Left kidney (tissue), 2 donors: ENCODE measurements around the gene GSTM4. TPM values are rescaled to one million over a fixed set of nuclear protein-coding genes. Genes with fewer than 3 reads are reported as not detected.

Source experiments
- DNase-seq: peaks from one replicate; pipeline ENCODE4 v3.0.0-alpha.2; 2013
- polyA plus RNA-seq: library from polyadenylated mRNA; unstranded; fragments of 120-200 nt; gene quantifications from one replicate; pipeline ENCODE4 v1.2.1, GENCODE V29; 2013; ENCODE audit not compliant: insufficient read length

GSTM4 gene
- polyA plus RNA-seq, 1 donor: 73.1 TPM

DNA sequence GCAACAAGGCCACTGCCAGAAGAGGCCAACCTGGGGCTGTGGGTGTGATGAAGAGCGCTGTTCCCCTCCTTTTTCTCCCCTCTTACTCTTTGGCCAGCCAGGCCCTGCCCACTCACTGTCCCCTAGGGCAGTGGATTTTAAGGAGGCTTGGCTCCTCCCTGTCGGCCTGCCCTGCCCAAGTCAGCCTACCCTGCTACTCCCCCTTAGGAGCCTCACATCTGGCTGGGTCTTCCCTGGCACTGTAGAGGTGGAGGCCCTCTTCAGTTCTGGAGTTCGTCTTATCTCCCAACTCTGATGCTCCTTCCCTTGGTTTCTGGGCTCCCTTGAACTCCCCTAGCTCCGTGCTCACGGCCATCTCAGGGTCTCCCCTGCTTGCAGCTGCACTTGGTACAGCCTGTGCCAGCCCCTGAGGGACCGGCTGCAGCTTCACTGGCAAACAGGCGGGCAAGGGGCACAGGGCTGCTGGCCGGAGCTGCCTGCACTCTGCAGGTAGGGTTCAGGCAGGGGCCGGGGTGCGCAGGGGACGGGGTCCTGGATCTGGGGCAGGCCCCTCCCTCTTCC lies 32.2 kb upstream of the GSTM4 start:
- DNase-seq: no peak

- no peak for DNase-seq
Measured at GRCh38 chr1:109624201-109625010, 31.5 kb upstream of the GSTM4 start.

DNA sequence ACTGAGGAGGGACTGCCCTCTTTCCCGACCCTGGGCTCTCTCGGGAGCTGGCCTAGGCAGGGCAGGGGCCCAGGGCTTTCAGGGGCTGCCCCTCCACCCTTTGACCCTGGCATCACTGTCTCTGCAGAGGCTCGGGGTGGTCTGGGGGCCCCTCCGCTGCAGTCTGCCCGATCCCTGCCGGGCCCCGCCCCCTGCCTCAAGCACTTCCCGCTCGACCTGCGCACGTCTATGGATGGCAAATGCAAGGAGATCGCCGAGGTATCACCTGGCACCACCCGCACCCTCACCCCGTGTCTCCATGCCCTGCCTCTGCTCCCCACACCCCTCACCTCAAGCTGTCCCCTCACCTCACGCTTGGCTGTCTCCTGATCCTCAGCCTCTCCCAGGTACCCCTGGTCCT lies 30.7 kb upstream of the GSTM4 start:
- DNase-seq: no peak

DNA sequence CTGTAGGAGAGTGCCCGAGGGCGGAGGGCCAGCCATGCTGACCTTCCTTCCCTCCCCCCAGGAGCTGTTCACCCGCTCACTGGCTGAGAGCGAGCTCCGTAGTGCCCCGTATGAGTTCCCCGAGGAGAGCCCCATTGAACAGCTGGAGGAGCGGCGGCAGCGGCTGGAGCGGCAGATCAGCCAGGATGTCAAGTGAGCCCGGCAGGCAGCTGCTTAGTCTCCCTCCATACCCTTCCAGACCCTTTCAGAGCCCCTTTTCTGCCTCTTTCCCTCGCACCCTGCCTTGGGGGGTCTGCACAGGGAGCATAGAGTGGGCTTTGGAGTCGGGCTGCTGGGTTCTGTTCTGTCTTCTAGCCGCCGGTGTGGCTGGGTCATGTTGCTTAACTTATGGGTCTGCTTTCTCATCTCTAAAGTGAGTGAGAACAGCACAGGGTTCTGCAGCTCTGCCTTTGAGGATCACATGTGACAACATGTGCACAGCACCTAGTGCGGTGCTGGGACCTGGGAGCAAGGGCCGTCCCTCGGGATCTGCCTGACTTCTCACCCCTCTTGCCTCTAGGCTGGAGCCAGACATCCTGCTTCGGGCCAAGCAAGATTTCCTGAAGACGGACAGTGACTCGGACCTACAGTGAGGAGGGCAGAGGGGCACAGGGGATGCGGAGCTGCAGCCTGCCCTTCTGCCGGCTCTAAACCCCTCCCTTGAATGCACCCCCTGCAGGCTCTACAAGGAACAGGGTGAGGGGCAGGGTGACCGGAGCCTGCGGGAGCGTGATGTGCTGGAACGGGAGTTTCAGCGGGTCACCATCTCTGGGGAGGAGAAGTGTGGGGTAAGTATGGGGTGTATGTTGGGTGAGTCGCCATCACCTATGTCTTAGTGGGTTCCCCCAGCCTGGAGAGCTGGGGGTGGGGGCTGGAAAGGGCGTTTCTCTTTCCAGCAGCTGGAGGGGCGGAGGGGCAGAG lies 30.0 kb upstream of the GSTM4 start:
- no peak for DNase-seq

GRCh38 chr1:109626682-109627408 lies 29.1 kb upstream of the GSTM4 start:
- DNase-seq: no peak

DNA sequence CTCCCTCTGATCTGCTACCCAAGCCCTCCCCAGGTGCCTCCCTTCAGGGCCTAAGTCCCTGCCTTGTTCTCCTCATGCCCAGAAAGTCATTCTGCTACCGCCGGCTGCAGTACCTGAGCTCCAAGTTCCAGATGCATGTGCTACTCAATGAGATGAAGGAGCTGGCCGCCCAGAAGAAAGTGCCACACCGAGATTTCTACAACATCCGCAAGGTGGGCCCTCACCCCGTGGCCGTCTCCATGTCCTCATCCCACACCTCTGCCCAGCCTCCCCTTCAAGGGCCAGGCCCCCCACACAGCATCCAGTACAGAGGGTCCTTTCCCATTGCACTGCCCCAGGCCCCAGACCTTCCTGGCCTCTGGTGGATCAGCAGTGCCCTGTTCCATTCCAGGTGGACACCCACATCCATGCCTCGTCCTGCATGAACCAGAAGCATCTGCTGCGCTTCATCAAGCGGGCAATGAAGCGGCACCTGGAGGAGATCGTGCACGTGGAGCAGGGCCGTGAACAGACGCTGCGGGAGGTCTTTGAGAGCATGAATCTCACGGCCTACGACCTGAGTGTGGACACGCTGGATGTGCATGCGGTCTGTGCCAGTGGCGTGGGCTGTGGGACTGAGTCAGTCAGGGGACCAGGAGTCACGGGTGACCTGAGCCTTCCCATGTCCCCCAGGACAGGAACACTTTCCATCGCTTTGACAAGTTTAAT lies 28.1 kb upstream of the GSTM4 start:
- DNase-seq: no peak

DNA sequence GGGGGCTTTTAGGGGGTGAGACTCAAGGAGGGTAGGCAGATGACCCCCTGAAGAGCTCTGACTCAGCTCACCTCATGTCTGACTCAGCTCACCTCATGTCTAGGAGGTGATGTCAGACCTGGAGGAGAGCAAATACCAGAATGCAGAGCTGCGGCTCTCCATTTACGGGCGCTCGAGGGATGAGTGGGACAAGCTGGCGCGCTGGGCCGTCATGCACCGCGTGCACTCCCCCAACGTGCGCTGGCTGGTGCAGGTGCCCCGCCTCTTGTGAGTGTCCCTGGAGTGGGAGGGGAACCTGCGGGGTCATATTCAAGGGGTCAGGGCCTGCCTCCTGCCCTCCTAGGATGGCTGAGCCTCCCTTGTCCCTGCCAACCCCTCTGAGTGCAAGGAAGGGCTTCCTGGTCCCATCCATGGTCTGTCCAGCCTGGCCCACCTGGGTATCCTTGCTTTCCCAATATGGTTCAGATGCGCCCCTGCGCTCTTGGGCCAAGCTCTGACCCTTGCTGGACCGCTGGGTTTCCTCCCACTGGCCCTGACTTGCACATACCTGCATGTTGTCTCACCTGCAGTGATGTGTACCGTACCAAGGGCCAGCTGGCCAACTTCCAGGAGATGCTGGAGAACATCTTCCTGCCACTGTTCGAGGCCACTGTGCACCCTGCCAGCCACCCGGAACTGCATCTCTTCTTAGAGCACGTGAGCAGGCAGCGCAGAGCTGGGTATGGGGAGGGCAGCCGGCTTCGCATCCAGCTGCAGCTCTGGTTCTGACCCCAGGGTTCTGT lies 27.2 kb upstream of the GSTM4 start:
- no peak for DNase-seq

- no peak for DNase-seq
Measured at GRCh38 chr1:109629372-109630030, 26.4 kb upstream of the GSTM4 start.

DNA sequence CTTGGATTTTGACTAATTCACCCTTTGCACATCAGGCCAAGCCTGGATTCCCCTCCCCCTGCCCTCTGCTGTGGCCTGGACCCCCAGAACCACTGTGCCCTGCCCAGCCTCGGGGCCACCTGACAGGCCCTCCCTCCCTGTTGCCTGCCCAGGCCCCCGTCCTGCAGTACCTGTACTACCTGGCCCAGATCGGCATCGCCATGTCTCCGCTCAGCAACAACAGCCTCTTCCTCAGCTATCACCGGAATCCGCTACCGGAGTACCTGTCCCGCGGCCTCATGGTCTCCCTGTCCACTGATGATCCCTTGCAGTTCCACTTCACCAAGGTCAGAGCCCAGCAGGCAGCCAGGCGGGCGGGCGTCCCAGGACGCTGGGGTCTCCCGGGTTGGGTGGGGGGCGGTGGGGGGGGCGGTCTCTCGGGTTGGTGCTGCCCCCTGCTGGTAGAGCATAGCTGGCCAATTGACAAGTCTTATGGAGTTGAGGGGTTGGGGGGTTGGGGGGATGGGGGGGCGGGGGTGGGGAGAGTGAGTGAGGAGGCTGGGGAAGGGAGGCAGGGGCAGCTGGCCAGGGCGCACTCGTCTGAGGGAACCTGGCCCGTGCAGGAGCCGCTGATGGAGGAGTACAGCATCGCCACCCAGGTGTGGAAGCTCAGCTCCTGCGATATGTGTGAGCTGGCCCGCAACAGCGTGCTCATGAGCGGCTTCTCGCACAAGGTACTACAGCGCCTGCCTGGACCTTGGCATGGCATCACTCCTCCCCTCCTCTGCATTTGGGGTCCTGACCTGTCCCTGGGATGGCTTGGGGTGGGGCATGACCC lies 25.6 kb upstream of the GSTM4 start:
- DNase-seq: no peak

- no peak for DNase-seq
Measured at GRCh38 chr1:109630898-109631512, 24.9 kb upstream of the GSTM4 start.

- DNase-seq: no peak
Measured at GRCh38 chr1:109631513-109632505, 24.1 kb upstream of the GSTM4 start.

GRCh38 chr1:109632671-109633346 lies 23.1 kb upstream of the GSTM4 start:
- DNase-seq: no peak

DNA sequence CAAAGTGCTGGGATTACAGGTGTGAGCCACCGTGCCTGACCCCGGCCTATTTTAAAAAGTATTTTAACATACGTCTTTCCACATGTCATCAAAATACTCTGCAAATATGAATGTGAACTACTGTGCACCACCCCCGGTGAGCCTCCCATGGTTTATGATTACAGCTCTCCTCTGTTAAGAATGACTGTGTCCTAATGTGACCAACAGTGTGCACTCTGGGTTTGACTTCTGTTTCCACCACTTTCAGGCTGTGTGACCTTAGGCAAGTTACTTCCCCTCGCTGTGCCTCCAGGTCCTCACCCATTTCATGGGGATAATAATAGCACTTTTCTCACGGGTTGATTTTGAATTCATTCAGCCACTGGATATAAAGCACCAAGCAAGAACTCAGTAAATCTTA lies 21.6 kb upstream of the GSTM4 start:
- no peak for DNase-seq

- no peak for DNase-seq
Measured at GRCh38 chr1:109634771-109635750, 20.8 kb upstream of the GSTM4 start.

DNA sequence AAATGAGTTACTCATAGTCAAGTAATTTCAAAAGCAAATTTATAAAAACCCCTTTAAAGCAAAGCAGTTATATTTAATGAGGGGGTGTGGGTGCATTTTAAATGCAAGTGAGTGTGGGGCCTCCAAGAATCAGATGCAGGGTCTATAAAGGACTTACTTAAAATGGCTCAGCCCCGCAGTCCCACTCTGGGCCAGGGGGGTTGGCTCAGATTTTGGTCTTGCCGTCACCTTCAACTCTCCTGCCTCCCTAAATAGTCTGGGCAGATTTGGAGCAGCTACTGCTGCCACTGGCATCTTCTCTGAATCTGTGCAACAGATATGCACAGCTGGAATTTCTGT lies 20.1 kb upstream of the GSTM4 start:
- DNase-seq: no peak
